LNCaP clone FGC (cell line): ENCODE results near the gene UBQLN4.
"Not testable (repeated sequence)": the region's sequence is repeated elsewhere in the genome, so short reads cannot be mapped to it uniquely, and the experiment has no call there.

ENCODE experiments used
- DNase-seq: peaks from one replicate; pipeline ENCODE4 v3.0.0-alpha.2; 2011; ENCODE audit warnings: low read depth
- H3K4me3 ChIP-seq: 2 replicates; pipeline ENCODE4 v1.5.1; 2011; ENCODE audit warnings: mild to moderate bottlenecking, low read depth, low read length, control low read depth
- CTCF ChIP-seq: IDR thresholded peaks from 2 replicates; pipeline ENCODE4 v1.5.1; 2012; ENCODE audit warnings: mild to moderate bottlenecking; ENCODE audit not compliant: control insufficient read depth, insufficient read depth; ENCODE audit errors: extremely low read depth

Gene UBQLN4

DNA sequence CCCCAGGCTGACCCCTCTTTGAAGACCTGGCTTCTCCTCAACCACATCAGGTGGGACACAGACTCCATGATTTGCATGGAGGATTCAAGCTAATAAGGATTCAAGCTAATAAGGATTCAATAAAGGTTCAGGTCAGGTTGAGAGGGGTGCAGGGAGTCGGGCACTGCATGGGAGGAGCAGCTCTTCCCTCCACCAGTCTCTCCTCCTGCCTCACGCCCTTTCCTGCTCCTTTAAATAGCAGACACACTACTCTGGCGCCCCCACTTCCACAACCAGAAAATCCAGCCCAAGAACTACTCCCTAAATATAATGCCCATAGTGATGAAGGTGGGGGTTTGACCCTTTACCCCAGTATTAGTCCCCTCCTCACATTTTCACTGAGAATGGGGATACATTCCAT lies 21.6 kb upstream of the UBQLN4 start:
- no peak overlapping the region for H3K4me3 ChIP-seq
- no peak for TF ChIP-seq CTCF
- DNase-seq: no peak

- no peak for DNase-seq
- H3K4me3 ChIP-seq: no peak overlapping the region
- no peak for TF ChIP-seq CTCF
Observed at GRCh38 chr1:156074661-156075060, 21.1 kb upstream of the UBQLN4 start.

DNA sequence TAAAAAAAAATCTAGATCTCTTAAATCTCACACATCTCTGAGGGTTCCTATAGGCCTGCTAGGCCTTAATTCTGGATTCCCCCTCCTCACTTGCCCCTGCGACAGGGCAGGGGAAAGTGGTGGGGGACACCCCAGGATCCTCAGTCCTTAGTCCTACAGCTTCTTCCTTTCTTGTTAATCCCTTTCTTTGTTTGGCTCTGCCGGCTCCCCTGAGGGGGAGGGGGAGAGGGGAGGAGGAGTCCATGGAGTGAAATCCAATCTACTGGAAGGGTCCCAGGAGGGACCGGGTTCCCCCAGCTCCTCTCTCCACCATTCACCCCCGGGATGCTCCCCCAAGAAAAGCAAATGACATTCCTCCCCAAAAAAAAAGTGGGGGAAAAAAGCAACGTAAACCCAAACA lies 20.1 kb upstream of the UBQLN4 start:
- TF ChIP-seq CTCF: no peak

DNA sequence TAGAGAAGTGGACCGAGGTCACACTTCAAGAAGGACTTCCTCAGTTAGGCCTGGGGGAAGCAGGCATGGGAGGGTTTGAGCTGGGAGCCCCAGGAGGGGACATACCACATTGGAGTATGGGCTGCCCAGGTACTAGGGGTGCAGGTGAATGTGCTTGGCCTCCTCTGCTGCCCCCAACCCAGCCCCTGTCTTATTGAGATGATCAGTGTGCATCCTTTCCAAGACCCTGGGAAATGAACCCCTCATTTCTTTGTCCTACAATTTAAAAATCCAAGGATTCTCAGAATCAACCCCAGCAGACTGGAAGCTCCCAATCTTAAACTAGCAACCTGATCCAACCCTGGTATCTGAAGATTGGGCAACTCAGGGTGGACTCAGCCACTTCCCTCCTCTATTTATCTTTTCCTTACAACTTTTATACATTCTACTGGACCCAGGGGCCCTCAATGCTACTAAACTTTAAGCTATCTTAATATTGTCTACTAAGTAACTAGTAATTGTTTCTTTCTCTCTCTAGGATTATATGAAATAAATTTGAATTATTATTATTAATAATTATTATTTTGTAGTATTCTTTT lies 19.6 kb upstream of the UBQLN4 start:
- no peak for TF ChIP-seq CTCF
- DNase-seq: no peak
- H3K4me3 ChIP-seq: no peak overlapping the region

More for the DNA sequence above, 20.1 kb upstream of the UBQLN4 start:
- DNase-seq: no peak
- no peak overlapping the region for H3K4me3 ChIP-seq

DNA sequence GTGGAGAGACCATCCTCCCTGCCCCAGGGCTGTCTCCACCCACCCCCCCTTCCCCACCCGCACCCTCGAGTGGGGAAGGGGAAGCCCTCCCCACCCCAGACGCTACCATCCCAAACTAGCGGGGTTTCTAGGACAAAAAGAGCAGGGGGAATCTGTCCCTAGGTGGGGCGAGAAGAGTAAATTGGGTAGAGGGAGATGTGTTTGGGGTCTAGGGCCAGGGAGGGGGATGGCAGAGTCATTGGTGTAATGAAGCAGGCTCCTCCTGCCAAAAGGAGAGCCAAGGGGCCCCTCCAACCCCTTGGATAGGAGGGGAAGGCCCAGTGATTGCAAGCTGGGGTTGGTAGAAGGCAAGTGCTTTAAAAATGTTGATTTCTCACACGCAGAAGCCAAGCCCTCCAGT lies 18.7 kb upstream of the UBQLN4 start:
- no peak for DNase-seq
- H3K4me3 ChIP-seq: no peak overlapping the region
- TF ChIP-seq CTCF: no peak

DNA sequence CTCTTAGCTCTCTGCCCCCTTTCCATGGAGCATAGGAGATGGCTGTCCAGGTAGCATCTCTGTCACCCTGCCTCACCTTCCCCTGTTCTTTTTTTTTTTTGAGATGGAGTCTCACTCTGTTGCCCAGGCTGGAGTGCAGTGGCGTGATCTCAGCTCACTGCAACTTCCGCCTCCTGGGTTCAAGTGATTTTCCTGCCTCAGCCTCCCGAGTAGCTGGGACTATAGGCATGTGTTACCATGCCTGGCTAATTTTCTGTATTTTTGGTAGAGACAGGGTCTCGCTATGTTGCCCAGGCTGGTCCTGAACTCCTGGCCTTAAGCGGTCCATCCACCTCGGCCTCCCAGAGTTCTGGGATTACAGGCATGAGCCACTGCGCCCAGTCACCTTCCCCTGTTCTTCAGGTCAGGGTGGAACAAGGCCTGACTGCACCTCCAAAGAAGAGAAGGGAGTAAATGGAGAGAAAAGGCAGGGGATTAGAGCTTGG lies 17.8 kb upstream of the UBQLN4 start:
- not testable (repeated sequence) for DNase-seq

GRCh38 chr1:156070548-156070947 lies 16.9 kb upstream of the UBQLN4 start:
- DNase-seq: no peak
- TF ChIP-seq CTCF: no peak
- no peak overlapping the region for H3K4me3 ChIP-seq

More for the DNA sequence above, 17.8 kb upstream of the UBQLN4 start:
- not testable (repeated sequence) for H3K4me3 ChIP-seq
